Panc1 (cell line): ENCODE data around the gene NCKAP5. TPM values are rescaled to one million over a fixed set of nuclear protein-coding genes. Genes with fewer than 3 reads are reported as not detected.

Experiments
- ATAC-seq: fragments of 200-7000 bp; cut with Tn5 transposase; 2 replicates; pipeline ENCODE4 v1.9.1; 2020; ENCODE audit warnings: mild to moderate bottlenecking, moderate library complexity
- BruUV-seq: library from RNA; stranded (reverse); fragments of 400-500 nt; replicated peaks from 2 replicates; lab custom pipeline; 2021; lab: Mats Ljungman, UMichigan
- CTCF ChIA-PET: fragments of 300-600 bp; sonication (Branson Sonifier 250); formaldehyde crosslinking; loops from one replicate; lab custom pipeline; 2022; ENCODE audit warnings: antibody characterized with exemption; lab: Charles Lee
- POLR2A ChIA-PET: fragments of 300-600 bp; sonication (Branson Sonifier 250); formaldehyde crosslinking; loops from one replicate; lab custom pipeline; 2022; ENCODE audit warnings: antibody characterized with exemption; lab: Charles Lee
- DNase-seq: peaks from one replicate; pipeline ENCODE4 v3.0.0-alpha.2; 2010; ENCODE audit warnings: low read depth, low spot score
- H3K27ac ChIP-seq: 2 replicates; pipeline ENCODE4 v1.5.1; 2011; ENCODE audit warnings: mild to moderate bottlenecking, low read length, inconsistent platforms
- H3K27me3 ChIP-seq: fragments of 200-500 bp; sonication (Bioruptor generic); 2 replicates; pipeline ENCODE4 v1.6.0; 2014; ENCODE audit warnings: low read length, inconsistent platforms; ENCODE audit not compliant: control insufficient read depth, insufficient read depth
- H3K36me3 ChIP-seq: fragments of 200-500 bp; sonication (Bioruptor generic); 2 replicates; pipeline ENCODE4 v1.5.1; 2014; ENCODE audit warnings: inconsistent platforms, mild to moderate bottlenecking, low read length, moderate library complexity; ENCODE audit not compliant: control insufficient read depth, insufficient read depth
- H3K4me1 ChIP-seq: 2 replicates; pipeline ENCODE4 v1.5.1; 2011; ENCODE audit warnings: inconsistent platforms, mild to moderate bottlenecking, low read length, moderate library complexity; ENCODE audit not compliant: control insufficient read depth, insufficient read depth
- H3K4me3 ChIP-seq, 2 experiments: 2 replicates each; pipeline ENCODE4 v1.5.1; 2011 to 2012; ENCODE audit warnings: low read depth in 2 of 2, low read length in 2 of 2, mild to moderate bottlenecking in 2 of 2, inconsistent platforms in 1 of 2, moderate library complexity in 1 of 2
- H3K9me3 ChIP-seq: fragments of 200-500 bp; sonication (Bioruptor generic); 2 replicates; pipeline ENCODE4 v1.5.1; 2014; ENCODE audit warnings: low read depth, mild to moderate bottlenecking, inconsistent platforms, low read length, moderate library complexity; ENCODE audit not compliant: control insufficient read depth, insufficient read depth
- POLR2AphosphoS5 ChIP-seq: IDR thresholded peaks from 2 replicates; pipeline ENCODE4 v1.6.1; 2012; ENCODE audit warnings: mild to moderate bottlenecking, low read depth, low read length, moderate library complexity
- SIN3A ChIP-seq: IDR thresholded peaks from 2 replicates; pipeline ENCODE4 v1.6.1; 2012; ENCODE audit warnings: low read depth, mild to moderate bottlenecking, low read length, moderate library complexity, borderline replicate concordance; ENCODE audit not compliant: insufficient read depth
- TCF7L2 ChIP-seq: IDR thresholded peaks from 2 replicates; pipeline ENCODE4 v1.6.1; 2011; ENCODE audit warnings: mild to moderate bottlenecking, low read depth, low read length, inconsistent platforms
- in situ Hi-C: cut with HindIII; loops from 2 replicates; pipeline ENCODE4 v1.10.0; 2016; ENCODE audit warnings: low sequenced_read_pairs, low pct_unique_long_range_greater_than_20kb
- intact Hi-C: fragments of 100-400 bp; cut with micrococcal nuclease; formaldehyde crosslinking; loops from one replicate; pipeline ENCODE4 v1.10.0; 2022; ENCODE audit not compliant: unreplicated experiment
- total RNA-seq: library from RNA; stranded (reverse); gene quantifications from one replicate; pipeline ENCODE4 v1.2.1, GENCODE V29; 2021; ENCODE audit not compliant: unreplicated experiment
- TF ChIP-seq, protein P1 (sequence below): fragments of 450-650 bp; IDR thresholded peaks from 2 replicates; pipeline ENCODE4 v1.5.1; 2017; ENCODE audit warnings: mild to moderate bottlenecking
- TF ChIP-seq, protein P2 (sequence below), 2 experiments: IDR thresholded peaks; 2 replicates each; pipeline ENCODE4 v1.6.1; 2011 to 2012; ENCODE audit warnings: low read depth in 2 of 2, control low read depth in 1 of 2, low read length in 1 of 2, mild to moderate bottlenecking in 1 of 2, moderate library complexity in 1 of 2; ENCODE audit not compliant: insufficient read depth in 1 of 2

NCKAP5 gene
- total RNA-seq, 1 experiment from 2014 or later, result 0.10 TPM

DNA sequence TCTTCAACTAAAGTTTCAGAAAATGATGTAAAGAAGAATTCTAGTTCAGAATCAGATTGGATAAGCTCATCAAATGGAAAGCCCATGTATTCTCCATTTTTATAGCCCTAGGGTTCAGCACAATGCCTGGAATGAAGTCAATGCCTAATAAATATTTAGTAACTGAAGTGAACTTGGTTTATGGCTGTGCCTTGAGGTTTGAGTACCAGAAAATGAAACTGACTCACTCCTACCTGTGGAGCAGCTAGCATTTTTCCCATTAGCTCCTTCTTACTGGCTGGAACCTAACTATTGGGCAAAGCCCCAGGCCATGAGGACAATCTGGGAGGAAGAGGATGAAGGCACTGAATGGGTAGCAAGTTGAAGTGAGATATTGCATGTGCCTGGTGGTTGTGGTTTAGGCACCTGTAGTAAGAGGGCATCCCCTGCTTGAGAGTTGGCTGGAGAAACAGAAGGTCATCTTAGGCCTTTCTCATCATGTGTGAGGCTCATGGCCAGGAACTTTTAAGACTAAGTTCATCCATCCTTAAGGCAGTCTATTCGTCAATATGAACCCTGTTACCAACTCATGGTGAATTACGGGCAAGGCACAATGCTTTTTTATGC, 813.3 kb downstream of the NCKAP5 start:
- DNase-seq (no peak), ATAC-seq (no peak)
- Histone ChIP-seq H3K4me3 (no peak overlapping the region), H3K4me1 (no peaks in the 10 kb centered on the region), H3K36me3 (no peaks in the 10 kb centered on the region), H3K27ac (no peak overlapping the region), H3K27me3 (no peaks in the 10 kb centered on the region; the same call in 1 of the 2 replicates), H3K9me3 (no peaks in the 10 kb centered on the region)
- in situ Hi-C loops, result no loop called here
- TF ChIP-seq SIN3A (no peak), POLR2AphosphoS5 (no peak), TCF7L2 (no peak)
- TF ChIP-seq, protein P1, sequence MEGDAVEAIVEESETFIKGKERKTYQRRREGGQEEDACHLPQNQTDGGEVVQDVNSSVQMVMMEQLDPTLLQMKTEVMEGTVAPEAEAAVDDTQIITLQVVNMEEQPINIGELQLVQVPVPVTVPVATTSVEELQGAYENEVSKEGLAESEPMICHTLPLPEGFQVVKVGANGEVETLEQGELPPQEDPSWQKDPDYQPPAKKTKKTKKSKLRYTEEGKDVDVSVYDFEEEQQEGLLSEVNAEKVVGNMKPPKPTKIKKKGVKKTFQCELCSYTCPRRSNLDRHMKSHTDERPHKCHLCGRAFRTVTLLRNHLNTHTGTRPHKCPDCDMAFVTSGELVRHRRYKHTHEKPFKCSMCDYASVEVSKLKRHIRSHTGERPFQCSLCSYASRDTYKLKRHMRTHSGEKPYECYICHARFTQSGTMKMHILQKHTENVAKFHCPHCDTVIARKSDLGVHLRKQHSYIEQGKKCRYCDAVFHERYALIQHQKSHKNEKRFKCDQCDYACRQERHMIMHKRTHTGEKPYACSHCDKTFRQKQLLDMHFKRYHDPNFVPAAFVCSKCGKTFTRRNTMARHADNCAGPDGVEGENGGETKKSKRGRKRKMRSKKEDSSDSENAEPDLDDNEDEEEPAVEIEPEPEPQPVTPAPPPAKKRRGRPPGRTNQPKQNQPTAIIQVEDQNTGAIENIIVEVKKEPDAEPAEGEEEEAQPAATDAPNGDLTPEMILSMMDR, result no peak
- BruUV-seq, result no TSS peak
- intact Hi-C loops, result no loop called here
- POLR2A ChIA-PET, result no interaction called here
- CTCF ChIA-PET, result no interaction called here

DNA sequence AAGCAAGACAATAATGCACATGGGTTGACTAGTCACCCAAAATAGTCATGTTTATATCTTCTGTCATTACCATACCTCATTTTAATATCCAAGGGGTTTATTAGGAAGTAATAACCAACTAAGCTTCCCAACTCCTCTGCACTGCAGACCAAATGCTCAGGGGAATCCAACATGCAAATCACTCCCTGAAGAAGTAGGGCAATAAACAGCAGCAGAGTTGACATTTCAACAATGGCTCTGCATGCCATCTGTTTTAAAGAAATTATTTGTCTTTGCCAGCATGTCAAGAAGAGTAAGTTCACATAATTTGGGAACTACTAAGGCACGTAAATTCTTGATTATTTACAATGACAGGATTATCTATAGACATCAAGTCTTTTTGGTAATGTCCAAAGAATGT, 813.9 kb downstream of the NCKAP5 start:
- BruUV-seq, result no TSS peak
- no peak for ATAC-seq
- no peaks in the 10 kb centered on the region for H3K4me1 ChIP-seq
- no peak overlapping the region for H3K27ac ChIP-seq
- H3K4me3 ChIP-seq, result no peak overlapping the region
- H3K9me3 ChIP-seq, result no peaks in the 10 kb centered on the region
- intact Hi-C loops, result no loop called here
- H3K27me3 ChIP-seq, result no peaks in the 10 kb centered on the region; the same call in 1 of the 2 replicates
- DNase-seq, result no peak
- TF ChIP-seq SIN3A (no peak), POLR2AphosphoS5 (no peak), TCF7L2 (no peak)
- TF ChIP-seq, protein P1, result no peak
- TF ChIP-seq, protein P2, sequence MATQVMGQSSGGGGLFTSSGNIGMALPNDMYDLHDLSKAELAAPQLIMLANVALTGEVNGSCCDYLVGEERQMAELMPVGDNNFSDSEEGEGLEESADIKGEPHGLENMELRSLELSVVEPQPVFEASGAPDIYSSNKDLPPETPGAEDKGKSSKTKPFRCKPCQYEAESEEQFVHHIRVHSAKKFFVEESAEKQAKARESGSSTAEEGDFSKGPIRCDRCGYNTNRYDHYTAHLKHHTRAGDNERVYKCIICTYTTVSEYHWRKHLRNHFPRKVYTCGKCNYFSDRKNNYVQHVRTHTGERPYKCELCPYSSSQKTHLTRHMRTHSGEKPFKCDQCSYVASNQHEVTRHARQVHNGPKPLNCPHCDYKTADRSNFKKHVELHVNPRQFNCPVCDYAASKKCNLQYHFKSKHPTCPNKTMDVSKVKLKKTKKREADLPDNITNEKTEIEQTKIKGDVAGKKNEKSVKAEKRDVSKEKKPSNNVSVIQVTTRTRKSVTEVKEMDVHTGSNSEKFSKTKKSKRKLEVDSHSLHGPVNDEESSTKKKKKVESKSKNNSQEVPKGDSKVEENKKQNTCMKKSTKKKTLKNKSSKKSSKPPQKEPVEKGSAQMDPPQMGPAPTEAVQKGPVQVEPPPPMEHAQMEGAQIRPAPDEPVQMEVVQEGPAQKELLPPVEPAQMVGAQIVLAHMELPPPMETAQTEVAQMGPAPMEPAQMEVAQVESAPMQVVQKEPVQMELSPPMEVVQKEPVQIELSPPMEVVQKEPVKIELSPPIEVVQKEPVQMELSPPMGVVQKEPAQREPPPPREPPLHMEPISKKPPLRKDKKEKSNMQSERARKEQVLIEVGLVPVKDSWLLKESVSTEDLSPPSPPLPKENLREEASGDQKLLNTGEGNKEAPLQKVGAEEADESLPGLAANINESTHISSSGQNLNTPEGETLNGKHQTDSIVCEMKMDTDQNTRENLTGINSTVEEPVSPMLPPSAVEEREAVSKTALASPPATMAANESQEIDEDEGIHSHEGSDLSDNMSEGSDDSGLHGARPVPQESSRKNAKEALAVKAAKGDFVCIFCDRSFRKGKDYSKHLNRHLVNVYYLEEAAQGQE (IDR thresholded peaks at IDR 0.05; ENCODE audit: insufficient read depth in 1 of 2, low read depth in 2 of 2, low read length in 1 of 2), result no peak
- no peaks in the 10 kb centered on the region for H3K36me3 ChIP-seq
- POLR2A ChIA-PET, result no interaction called here
- in situ Hi-C loops, result no loop called here
- CTCF ChIA-PET, result no interaction called here
